Lower leg skin (tissue), 4 donors: ENCODE measurements around the gene RAB34. TPM values are rescaled to one million over a fixed set of nuclear protein-coding genes. Genes with fewer than 3 reads are reported as not detected.

Source experiments
- DNase-seq, 2 donors: peaks; one replicate each; pipeline ENCODE4 v3.0.0-alpha.2; 2019; ENCODE audit warnings: low spot score in 2 of 2
- H3K4me3 ChIP-seq: fragments of 200-600 bp; sonication (generic); 2 replicates; pipeline ENCODE4 v1.5.1; 2017; ENCODE audit warnings: mild to moderate bottlenecking, low read depth; ENCODE audit not compliant: poor library complexity, severe bottlenecking
- POLR2A ChIP-seq, 2 donors: fragments of 450-650 bp; IDR thresholded peaks; one replicate each; pipeline ENCODE4 v1.6.1; 2016 to 2017; ENCODE audit warnings: antibody characterized with exemption in 2 of 2, mild to moderate bottlenecking in 1 of 2, moderate library complexity in 1 of 2
- WGBS, 2 donors: methylation state at CpG; one replicate each; pipeline ENCODE4 v1.1.5; 2018; 5-methylcytosine and 5-hydroxymethylcytosine counted together
- intact Hi-C: fragments of 100-400 bp; cut with DNase I; formaldehyde crosslinking; loops from one replicate; pipeline ENCODE4 v1.15.0; 2023; ENCODE audit warnings: low total_unique reads
- total RNA-seq, 4 donors: library from RNA; depleted of rRNA; stranded (reverse); fragments of >200 nt; gene quantifications; one replicate each; pipeline ENCODE4 v1.1.0, GENCODE V29; 2016
- TF ChIP-seq, protein P1 (sequence below), 3 donors: fragments of 450-650 bp; IDR thresholded peaks; one replicate each; pipeline ENCODE4 v1.5.1; 2016; ENCODE audit warnings: antibody characterized with exemption in 3 of 3, mild to moderate bottlenecking in 3 of 3, moderate library complexity in 2 of 3

Gene RAB34
- total RNA-seq, 4 donors from 2014 or later = 76.6 to 138 (median 103) TPM

DNA sequence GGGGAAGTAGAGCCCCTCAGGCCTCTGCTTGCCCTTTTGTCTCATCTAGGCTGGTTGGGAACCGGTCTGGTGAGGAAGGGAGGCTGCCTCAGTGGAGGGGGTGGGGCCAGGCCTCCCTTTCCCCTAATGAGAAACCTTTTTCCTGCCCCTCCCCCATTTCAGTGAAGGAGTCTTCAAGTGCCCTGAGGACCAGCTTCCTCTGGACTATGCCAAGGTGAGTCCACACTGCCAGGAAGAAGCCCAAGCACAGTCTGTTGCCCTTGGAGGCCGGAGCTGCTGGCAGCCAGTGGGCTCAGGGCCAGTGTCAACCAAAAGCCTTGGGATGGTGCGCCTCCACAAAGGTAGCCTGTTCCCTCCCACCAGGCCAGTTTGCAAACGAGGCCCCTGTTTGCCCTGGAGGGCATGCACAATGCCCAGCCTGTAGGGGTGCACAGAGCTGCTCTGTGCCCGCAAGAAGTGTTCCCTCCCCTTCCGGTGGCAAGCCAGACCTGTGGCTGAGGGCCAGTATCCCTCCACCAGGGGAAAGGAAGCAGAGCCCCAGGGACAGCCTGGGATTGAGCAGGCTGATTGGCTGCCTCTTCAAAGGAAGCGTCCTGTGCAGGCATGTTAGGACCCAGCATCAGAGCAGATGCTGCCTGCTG, 29.5 kb upstream of the RAB34 start:
- H3K4me3 ChIP-seq = no peak overlapping the region
- DNase-seq = no peak
- TF ChIP-seq, protein P1, sequence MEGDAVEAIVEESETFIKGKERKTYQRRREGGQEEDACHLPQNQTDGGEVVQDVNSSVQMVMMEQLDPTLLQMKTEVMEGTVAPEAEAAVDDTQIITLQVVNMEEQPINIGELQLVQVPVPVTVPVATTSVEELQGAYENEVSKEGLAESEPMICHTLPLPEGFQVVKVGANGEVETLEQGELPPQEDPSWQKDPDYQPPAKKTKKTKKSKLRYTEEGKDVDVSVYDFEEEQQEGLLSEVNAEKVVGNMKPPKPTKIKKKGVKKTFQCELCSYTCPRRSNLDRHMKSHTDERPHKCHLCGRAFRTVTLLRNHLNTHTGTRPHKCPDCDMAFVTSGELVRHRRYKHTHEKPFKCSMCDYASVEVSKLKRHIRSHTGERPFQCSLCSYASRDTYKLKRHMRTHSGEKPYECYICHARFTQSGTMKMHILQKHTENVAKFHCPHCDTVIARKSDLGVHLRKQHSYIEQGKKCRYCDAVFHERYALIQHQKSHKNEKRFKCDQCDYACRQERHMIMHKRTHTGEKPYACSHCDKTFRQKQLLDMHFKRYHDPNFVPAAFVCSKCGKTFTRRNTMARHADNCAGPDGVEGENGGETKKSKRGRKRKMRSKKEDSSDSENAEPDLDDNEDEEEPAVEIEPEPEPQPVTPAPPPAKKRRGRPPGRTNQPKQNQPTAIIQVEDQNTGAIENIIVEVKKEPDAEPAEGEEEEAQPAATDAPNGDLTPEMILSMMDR (IDR thresholded peaks at IDR 0.05) = no peak
- 34 to 47% methylated on average over 4 to 7 of the region's 7 CpGs for WGBS, 2 donors
- intact Hi-C loops = no loop called here

DNA sequence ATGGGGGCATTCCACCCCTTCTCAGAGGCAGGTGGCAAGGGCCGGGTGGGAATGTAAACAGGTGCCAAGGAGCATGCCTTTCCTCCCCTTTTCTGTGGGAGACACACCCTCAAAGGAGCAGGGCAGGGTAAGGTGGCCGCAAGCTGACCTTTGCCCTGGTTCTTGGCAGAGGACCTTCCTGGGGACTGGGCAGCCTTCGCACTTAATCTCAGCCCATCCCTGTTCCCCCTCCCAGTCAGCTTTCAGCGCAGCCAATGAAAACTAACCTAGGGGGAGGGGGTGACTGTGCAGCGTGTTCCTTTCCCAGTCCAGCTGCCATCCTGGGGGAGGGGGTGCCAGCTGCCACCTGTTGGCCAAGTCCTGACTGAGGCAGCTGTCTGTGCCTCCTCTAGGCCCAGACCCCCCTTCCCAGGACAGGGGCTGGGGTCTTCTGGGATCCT, 29.0 kb upstream of the RAB34 start:
- H3K4me3 ChIP-seq = no peak overlapping the region
- WGBS, 2 donors = 33 to 47% methylated on average over 5 of the region's 5 CpGs
- intact Hi-C loops = no loop called here
- no peak for DNase-seq
- TF ChIP-seq POLR2A (IDR thresholded peaks at IDR 0.05) = no peak
- TF ChIP-seq, protein P1 (IDR thresholded peaks at IDR 0.05) = no peak

DNA sequence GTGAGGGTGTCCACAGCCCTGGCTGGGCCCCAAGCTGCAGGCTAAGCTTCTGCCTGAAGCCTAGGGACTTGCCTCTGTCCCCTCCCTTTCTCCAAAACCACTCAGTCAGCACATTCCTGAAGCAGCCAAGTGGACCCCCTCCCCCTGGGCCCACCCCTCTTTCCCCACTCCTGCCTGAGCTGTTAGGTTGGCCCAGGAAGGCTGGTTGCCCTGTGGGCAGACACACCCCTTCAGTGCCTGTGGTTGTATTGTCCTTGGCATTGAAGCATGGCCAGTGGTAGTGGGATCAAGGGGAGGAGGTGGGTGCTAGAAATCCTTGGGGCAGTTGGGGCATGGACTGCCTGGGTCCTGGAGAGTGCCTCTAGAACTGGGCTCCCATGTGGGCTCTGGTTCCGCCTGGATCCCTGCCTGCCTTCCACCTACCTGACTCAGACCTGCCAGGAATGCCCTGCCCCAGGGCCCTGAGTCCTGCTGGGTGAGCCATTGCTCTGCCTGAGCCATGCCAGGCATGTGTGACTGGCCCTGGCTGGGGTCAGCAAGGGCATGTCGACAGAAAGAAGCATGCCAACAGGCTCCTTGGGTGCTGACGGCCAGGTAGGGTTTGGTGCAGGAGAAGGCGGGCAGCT, 28.2 kb upstream of the RAB34 start:
- intact Hi-C loops = no loop called here
- DNase-seq = no peak
- WGBS, 2 donors = 58 to 75% methylated on average over 2 to 3 of the region's 4 CpGs
- peak overlapping the region; percentile 1 for H3K4me3 ChIP-seq
- TF ChIP-seq POLR2A (IDR thresholded peaks at IDR 0.05) = no peak
- TF ChIP-seq, protein P1 (IDR thresholded peaks at IDR 0.05) = no peak

DNA sequence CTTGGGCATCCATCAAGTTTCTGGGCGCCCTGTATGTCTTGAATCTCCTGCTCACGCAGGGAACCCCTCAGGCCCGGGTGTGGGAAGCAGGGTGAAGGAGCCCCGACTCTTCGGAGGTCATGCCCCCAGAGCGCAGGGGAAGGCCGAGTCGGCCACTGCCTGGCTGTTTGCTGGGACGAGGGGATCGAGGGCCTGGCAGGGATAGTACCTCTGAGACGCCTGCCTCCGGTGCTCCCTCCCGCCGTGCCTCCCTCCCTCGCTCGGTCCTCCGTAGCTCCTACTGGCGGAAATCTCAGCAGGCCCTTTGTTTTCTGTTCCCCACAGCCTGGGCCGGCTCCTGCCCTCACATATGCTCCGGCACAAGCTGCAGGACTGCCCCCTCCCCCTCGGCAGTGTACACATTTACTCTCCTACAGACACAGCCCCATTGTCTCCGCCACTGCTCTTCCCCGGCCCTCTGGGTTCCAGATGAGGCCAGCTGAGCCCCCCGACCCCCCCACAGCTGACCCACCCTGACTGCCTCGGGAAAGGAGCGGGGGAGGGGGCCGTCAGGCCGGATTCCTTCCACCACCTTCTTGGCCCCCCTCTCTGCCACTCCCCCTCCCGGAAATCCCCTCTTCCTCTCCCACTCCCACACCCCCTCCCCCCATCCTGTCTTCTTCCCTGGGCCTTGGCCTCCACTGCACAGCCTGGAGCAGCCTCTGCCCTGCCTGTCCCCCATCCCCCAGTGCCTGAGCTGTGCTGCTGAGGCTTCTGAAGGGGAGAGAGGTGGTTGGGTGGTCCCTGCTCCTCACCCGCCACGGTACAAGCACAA, 27.5 kb upstream of the RAB34 start:
- no peak for DNase-seq
- peak overlapping the region; percentile 32 for H3K4me3 ChIP-seq
- intact Hi-C loops = no loop called here
- 4% methylated on average over 28 to 31 of the region's 31 CpGs for WGBS, 2 donors
- TF ChIP-seq POLR2A (IDR thresholded peaks at IDR 0.05) = no peak
- TF ChIP-seq, protein P1 (IDR thresholded peaks at IDR 0.05) = no peak

DNA sequence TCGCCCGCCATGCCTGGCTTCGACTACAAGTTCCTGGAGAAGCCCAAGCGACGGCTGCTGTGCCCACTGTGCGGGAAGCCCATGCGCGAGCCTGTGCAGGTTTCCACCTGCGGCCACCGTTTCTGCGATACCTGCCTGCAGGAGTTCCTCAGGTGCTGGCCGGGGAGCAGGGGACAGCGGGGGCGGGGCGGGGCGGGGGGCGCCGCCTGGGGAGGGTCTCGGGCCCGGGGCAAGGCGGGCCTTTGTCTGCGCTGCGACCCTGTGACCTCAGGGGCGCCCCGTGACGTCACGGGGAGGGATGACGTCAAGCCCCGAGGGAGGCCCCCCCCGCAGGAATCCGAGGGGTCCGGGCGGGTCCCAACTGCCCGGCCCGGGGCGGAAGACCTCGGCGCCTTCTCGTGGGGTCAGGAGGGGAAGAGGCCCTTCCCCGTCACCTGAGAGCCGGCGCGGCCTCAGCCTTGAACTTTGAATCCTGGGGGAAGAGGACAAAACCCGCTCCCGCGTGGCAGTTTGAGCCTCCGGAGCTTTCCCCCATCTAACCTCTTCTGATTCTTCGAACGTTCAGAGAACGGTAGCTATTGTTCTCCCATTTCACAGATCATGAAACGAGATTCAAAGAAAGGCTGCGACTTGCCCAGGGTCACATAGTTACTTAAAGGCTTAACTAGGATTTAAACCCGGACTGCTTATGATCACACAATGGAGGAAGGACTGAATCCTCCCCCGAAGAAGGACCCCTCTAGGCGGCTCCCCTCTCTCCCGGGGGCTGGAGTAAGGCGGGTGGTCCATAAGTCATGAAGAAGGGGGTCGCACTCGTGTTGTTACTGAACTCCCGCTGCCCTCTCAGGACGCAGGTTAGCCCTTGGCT, 26.7 kb upstream of the RAB34 start:
- no peak for TF ChIP-seq POLR2A (IDR thresholded peaks at IDR 0.05)
- TF ChIP-seq, protein P1 (IDR thresholded peaks at IDR 0.05) = no peak
- intact Hi-C loops = no loop called here
- peak overlapping the region; percentile 32 for H3K4me3 ChIP-seq
- WGBS, 2 donors = 1 to 2% methylated on average over 43 to 46 of the region's 61 CpGs
- no peak for DNase-seq
